ENCODE data around the gene UNC13B. TPM values are rescaled to one million over a fixed set of nuclear protein-coding genes. Genes with fewer than 3 reads are reported as not detected.

The UNC13B gene
- total RNA-seq, 1 experiment from 2014 or later, result 48.2 TPM

DNA sequence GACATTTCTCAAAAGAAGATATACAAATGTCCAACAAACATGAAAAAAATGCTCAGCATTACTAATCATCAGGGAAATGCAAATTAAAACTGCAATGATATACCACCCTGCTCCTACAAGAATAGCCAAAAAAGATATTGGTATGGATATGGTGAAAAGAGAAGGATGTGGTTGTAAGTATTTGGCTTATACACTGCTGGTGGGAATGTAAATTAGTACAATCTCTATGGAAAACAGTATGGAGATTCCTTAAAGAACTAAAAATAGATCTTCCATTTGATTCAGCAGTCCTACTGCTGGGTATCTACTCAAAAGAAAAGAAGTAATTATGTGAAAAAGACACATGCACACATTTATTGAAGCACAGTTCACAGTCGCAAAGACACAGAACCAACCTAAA lies 260.5 kb downstream of the UNC13B start:
- peaks cover 8% of the 10 kb centered on the region for H3K27me3 Mint-ChIP-seq (ENCODE audit: low read depth)

More for the DNA sequence above, 260.5 kb downstream of the UNC13B start:
- no peak overlapping the region for H4K5ac ChIP-seq (ENCODE audit: insufficient read length, low read depth, low read length)
- H3K4ac ChIP-seq (ENCODE audit: low read depth, low read length), result no peak overlapping the region
- H2BK12ac ChIP-seq (ENCODE audit: insufficient read length, low read depth, low read length), result no peak overlapping the region
- no peak overlapping the region for H3T11ph ChIP-seq (ENCODE audit: low read length)
- no peak overlapping the region for H3K4me2 ChIP-seq (ENCODE audit: insufficient read depth, insufficient read length, low read length)
- no peak overlapping the region for H3K9ac ChIP-seq (ENCODE audit: extremely low read depth, insufficient read length, low read length)
- no peak overlapping the region for H2BK5ac ChIP-seq (ENCODE audit: insufficient read length, low read length)
- H4K91ac ChIP-seq (ENCODE audit: insufficient read length, low read depth, low read length), result no peak overlapping the region
- TF ChIP-seq CTCF (conservative IDR thresholded peaks at IDR 0.05), result no peak
- H3K14ac ChIP-seq (ENCODE audit: insufficient read depth, low read length), result no peak overlapping the region
- Mint-ChIP-seq H3K4me1 (no peaks in the 10 kb centered on the region), H3K27ac (no peak overlapping the region), H3K9me3 (no peaks in the 10 kb centered on the region), H3K36me3 (ENCODE audit: insufficient read depth in 1 of 3, low read depth in 3 of 3) (no peaks in the 10 kb centered on the region), H3K4me3 (no peak overlapping the region)
- no peak overlapping the region for H3K23ac ChIP-seq (ENCODE audit: insufficient read length, low read depth, low read length)
- no CpG with 5 or more reads among the region's 1 CpG for WGBS (ENCODE audit: extremely low coverage, insufficient read length, low lambda C conversion rate)
- no peaks in the 10 kb centered on the region for H3K79me1 ChIP-seq (ENCODE audit: insufficient read depth, low read depth, low read length, poor library complexity, severe bottlenecking)
- H3K27me3 ChIP-seq (ENCODE audit: insufficient read depth, low read length), result no peaks in the 10 kb centered on the region
- H2BK20ac ChIP-seq (ENCODE audit: low read depth, low read length, poor library complexity, severe bottlenecking), result no peak overlapping the region
- no peaks in the 10 kb centered on the region for H3K23me2 ChIP-seq (ENCODE audit: insufficient read length, low read depth, low read length, poor library complexity, severe bottlenecking)
- DNase-seq, result no peak
- H3K56ac ChIP-seq (ENCODE audit: insufficient read length, low read depth, low read length), result no peak overlapping the region
- no peak overlapping the region for H2AFZ ChIP-seq (ENCODE audit: low read length)
- no peak overlapping the region for H3K27ac ChIP-seq (ENCODE audit: insufficient read length, low read depth, low read length)
- no peaks in the 10 kb centered on the region for H4K20me1 ChIP-seq (ENCODE audit: control insufficient read depth, insufficient read depth, insufficient read length)
- H3K4me1 ChIP-seq (ENCODE audit: insufficient read depth, low read length), result no peaks in the 10 kb centered on the region
- H3K9me3 ChIP-seq (ENCODE audit: control insufficient read depth, low read depth, low read length), result no peaks in the 10 kb centered on the region
- no peak overlapping the region for H2BK120ac ChIP-seq (ENCODE audit: low read depth, low read length, poor library complexity, severe bottlenecking)
- H3K79me2 ChIP-seq (ENCODE audit: insufficient read depth, low read length), result no peaks in the 10 kb centered on the region
- no peak overlapping the region for H4K8ac ChIP-seq (replicated peaks; ENCODE audit: insufficient read length, low read depth, low read length)
- no peak overlapping the region for H3K18ac ChIP-seq (ENCODE audit: insufficient read length, low read depth, low read length)
- no peak overlapping the region for H2BK15ac ChIP-seq (ENCODE audit: low read depth, low read length)
- H2AK5ac ChIP-seq (ENCODE audit: insufficient read length, low read length), result no peak overlapping the region
